GM13976 (cell line): Measurements from ENCODE around the gene CD276.

Experiments
- DNase-seq: peaks from one replicate; pipeline ENCODE4 v3.0.0; 2012; ENCODE audit warnings: low spot score
- in situ Hi-C: fragments of 300-500 bp; cut with MboI; formaldehyde crosslinking; loops from one replicate; pipeline ENCODE4 v1.12.0; 2022; ENCODE audit warnings: low sequenced_read_pairs, mixed read lengths, inconsistent platforms; ENCODE audit not compliant: unreplicated experiment
- TF ChIP-seq, protein P1 (sequence below): IDR thresholded peaks from 2 replicates; pipeline ENCODE4 v1.5.1; 2012; ENCODE audit warnings: borderline replicate concordance, mild to moderate bottlenecking; ENCODE audit not compliant: insufficient read depth; ENCODE audit errors: extremely low read depth, missing control alignments, control extremely low read depth

The CD276 gene

DNA sequence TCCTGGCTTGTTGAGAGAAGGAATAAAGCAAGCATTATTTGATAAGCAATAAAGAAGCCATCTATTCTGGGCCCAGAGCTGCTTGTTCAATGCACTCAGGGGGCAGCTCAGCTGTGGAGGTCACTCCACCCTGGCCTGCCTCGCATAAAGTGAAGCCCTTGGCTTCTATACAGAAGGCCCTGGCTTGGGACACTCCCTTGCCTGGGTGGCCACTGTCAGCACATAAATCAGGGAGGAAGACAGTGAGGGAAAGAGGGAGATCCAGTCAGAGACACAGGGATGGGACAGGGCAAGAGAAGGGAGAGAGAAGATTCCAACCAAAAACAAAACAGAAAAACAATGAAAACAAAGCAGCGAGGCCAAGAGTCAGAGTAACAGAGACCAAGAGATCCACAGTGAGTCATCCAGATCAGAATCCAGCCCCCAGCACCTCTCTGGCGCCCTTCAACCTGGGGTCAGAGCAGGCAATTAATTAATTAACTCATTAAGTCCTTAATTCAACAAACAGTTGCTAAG lies 57.2 kb downstream of the CD276 start:
- TF ChIP-seq, protein P1, sequence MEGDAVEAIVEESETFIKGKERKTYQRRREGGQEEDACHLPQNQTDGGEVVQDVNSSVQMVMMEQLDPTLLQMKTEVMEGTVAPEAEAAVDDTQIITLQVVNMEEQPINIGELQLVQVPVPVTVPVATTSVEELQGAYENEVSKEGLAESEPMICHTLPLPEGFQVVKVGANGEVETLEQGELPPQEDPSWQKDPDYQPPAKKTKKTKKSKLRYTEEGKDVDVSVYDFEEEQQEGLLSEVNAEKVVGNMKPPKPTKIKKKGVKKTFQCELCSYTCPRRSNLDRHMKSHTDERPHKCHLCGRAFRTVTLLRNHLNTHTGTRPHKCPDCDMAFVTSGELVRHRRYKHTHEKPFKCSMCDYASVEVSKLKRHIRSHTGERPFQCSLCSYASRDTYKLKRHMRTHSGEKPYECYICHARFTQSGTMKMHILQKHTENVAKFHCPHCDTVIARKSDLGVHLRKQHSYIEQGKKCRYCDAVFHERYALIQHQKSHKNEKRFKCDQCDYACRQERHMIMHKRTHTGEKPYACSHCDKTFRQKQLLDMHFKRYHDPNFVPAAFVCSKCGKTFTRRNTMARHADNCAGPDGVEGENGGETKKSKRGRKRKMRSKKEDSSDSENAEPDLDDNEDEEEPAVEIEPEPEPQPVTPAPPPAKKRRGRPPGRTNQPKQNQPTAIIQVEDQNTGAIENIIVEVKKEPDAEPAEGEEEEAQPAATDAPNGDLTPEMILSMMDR = no peak
- in situ Hi-C loops = no loop called here
- no peak for DNase-seq

DNA sequence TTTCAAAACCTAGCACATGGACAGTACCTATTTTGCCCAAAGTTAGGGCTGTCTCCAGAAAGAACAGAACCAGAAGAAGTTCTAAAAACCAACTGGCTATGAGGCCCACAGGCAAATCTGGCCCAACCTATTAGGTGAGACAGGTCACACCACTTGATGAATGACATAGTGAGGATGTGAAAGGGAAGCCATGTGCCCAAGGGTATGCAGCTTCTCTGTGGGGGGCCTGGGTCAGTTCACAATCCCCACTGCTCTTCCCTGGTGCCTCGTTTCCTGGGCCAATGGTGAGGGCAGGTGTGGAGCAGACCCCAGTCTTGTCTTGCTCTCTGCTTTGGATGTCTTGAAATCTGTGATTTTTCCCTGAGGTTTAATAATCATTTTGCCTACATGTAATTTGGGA lies 60.1 kb downstream of the CD276 start:
- TF ChIP-seq, protein P1 = no peak
- no peak for DNase-seq
- in situ Hi-C loops = no loop called here

DNA sequence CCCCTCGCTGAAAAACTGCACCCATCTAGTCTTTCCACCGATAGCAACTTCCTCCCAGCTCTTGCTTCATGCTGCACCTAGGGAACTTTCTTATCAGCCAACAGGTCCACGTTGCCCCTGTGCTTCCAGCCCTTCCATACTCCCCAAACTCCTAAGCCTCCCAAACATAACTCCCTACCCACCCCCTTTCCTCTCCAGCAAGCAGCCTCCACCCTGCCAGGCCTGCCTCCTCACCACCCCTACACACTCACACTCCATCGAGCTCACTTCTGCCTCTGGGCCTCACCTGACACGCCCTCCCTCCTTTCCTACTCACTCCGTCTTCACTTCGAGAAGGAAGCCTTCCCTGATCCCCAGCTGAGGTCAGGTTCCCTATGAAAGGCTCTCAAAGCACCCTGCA lies 60.9 kb downstream of the CD276 start:
- in situ Hi-C loops = no loop called here
- no peak for DNase-seq

DNA sequence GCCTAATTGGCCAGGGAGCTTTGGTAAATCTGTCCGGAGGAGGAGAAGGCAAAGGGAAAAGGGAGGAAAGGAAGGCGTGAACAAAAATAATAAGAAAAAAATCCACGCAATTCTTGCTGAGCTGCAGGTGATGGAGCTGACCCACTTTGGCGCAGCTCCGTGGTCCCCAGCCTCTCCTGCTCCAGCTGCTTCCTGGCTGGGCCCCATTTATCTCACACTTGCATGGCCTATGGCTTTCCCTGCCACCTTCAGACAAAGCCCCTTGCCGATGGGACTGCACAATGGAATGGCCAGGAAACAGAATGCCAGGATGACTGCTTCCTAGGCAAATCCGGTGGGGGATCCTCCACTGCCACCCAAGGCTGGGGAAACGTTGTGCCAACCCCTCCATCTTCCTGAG lies 62.1 kb downstream of the CD276 start:
- TF ChIP-seq, protein P1 = no peak
- no peak for DNase-seq
- in situ Hi-C loops = no loop called here

More for the DNA sequence above, 60.9 kb downstream of the CD276 start:
- TF ChIP-seq, protein P1 = no peak

DNA sequence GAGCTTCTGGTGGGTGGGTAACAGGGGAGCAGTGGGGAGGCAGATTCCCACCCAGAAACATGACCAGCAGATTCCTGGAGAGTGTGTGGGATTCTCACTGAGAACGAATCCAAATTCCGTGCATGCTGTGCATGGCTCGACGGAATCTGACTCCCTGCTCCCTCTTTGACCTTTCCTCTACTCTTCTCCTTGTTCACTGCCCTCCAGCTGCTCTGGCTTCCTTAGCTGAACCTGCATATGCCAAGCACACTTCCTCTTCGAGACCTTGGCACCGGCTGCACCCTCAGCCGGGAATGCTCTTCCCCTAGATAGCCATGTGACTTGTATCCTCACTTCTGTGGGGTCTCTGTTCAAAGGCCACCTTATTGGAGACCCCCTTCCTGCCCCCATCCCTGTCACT lies 62.7 kb downstream of the CD276 start:
- no peak for DNase-seq
- TF ChIP-seq, protein P1 = no peak
- in situ Hi-C loops = no loop called here

DNA sequence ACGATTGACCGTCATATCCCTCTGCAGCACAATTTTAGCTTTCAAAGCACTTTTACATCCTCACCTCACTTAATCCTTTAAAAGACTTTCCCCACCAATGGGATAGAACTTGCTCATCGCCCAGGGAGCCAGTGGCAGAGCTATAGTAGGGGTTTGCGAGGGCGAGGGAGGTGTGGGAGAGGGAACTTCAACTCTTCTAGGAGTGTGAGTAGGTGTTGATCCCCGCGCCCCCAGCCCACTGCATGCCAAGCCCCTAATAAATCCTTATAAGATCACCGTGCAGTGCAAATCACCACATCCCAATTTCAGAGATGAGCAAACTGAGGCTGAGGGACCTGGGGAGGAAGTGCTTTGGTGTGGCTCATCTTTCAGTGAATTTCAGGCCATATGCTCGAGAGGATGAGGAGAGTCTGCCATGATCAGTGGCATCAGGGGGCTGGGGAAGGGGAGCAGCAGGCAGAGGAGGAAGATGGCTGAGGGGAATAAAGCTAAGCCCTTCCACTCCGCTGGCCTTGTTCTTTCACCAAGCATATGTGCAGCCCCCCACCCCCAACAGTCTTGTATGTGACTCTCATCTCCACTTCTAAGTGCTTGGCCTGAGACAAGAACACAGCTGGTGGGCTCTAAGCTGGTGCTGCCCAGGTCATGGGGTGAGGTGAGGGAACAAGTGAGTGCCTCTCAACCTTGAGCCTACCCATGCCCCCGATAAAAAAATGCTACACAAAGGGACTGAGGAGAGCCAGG lies 63.8 kb downstream of the CD276 start:
- in situ Hi-C loops = no loop called here
- DNase-seq = no peak
- TF ChIP-seq, protein P1 = no peak
